Memory B cell (primary cell): ENCODE measurements around the gene PCSK5.
"Not testable (repeated sequence)": the region's sequence is repeated elsewhere in the genome, so short reads cannot be mapped to it uniquely, and the experiment has no call there.

ENCODE experiments used
- ATAC-seq: fragments of 150-1000 bp; cut with Tn5 transposase; 2 replicates; pipeline ENCODE4 v1.10.0; 2021; ENCODE audit warnings: low read depth, mild to moderate bottlenecking, moderate library complexity
- DNase-seq, 2 donors: peaks; one replicate each; pipeline ENCODE4 v3.0.0; 2022; ENCODE audit warnings: low spot score in 2 of 2
- H3K27ac Mint-ChIP-seq: one replicate; pipeline ENCODE4 v1.8.0; 2022; ENCODE audit warnings: mild to moderate bottlenecking, moderate library complexity, mixed read lengths
- H3K27me3 Mint-ChIP-seq: one replicate; pipeline ENCODE4 v1.8.0; 2022; ENCODE audit warnings: mixed read lengths
- H3K36me3 Mint-ChIP-seq: one replicate; pipeline ENCODE4 v1.8.0; 2022; ENCODE audit warnings: mild to moderate bottlenecking, mixed read lengths
- H3K4me1 Mint-ChIP-seq: one replicate; pipeline ENCODE4 v1.8.0; 2022; ENCODE audit warnings: mixed read lengths
- H3K4me3 Mint-ChIP-seq: one replicate; pipeline ENCODE4 v1.8.0; 2022; ENCODE audit warnings: mild to moderate bottlenecking, moderate library complexity, mixed read lengths
- H3K9me3 Mint-ChIP-seq: one replicate; pipeline ENCODE4 v1.8.0; 2022; ENCODE audit warnings: mixed read lengths

Gene PCSK5

GRCh38 chr9:75950998-75951397, 60.5 kb downstream of the PCSK5 start:
- DNase-seq (no peak), ATAC-seq (no peak)
- no peaks in the 10 kb centered on the region for H3K4me1 Mint-ChIP-seq
- H3K27me3 Mint-ChIP-seq, result no peaks in the 10 kb centered on the region
- H3K36me3 Mint-ChIP-seq, result no peaks in the 10 kb centered on the region
- H3K9me3 Mint-ChIP-seq, result peaks cover 4% of the 10 kb centered on the region
- no peak overlapping the region for H3K27ac Mint-ChIP-seq
- no peak overlapping the region for H3K4me3 Mint-ChIP-seq

DNA sequence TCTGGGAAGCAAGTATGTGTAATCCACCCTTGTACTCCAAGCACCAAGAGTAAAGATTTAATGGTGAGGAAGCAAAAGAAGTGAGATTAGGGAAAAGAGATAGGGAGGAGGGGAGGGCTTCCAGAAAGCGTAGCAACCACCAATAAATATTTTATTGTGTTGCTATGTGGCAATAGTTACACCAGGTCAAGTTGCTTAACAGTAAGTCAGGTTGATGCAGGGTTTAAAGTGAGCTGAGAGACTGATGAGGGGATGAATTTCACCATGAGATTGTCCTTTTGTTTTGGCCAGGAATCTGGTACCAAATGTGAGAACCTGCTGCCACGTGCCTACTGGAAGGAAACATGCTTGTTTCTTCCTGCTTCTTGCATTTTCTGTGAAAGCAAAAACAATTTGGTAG, 62.7 kb downstream of the PCSK5 start:
- Mint-ChIP-seq H3K27ac (no peak overlapping the region), H3K4me3 (no peak overlapping the region), H3K27me3 (no peaks in the 10 kb centered on the region), H3K36me3 (no peaks in the 10 kb centered on the region), H3K9me3 (peaks cover 4% of the 10 kb centered on the region), H3K4me1 (no peaks in the 10 kb centered on the region)
- DNase-seq (no peak), ATAC-seq (no peak)

DNA sequence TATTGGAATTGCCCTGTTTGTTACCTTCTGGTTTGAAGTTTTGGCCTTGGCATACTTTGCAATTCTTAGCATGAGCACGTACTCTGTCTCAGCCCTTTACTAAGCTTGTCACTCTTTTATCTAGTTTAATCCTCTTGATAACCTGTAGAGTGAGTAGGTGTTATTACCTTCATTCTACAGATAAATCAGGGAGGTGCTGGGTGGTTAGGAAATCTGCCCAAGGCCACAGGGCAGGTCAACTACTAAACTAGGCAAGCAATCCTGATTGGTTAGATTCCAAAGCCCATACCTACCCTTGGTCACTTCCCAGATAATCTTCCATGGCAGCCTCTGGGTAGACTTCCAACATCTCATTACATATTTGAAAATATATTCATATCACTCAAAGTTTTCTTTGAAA, 65.7 kb downstream of the PCSK5 start:
- DNase-seq (no peak), ATAC-seq (no peak)
- Mint-ChIP-seq H3K36me3 (no peaks in the 10 kb centered on the region), H3K9me3 (peaks cover 2% of the 10 kb centered on the region), H3K4me1 (no peaks in the 10 kb centered on the region), H3K4me3 (no peak overlapping the region), H3K27me3 (no peaks in the 10 kb centered on the region), H3K27ac (no peak overlapping the region)

- Mint-ChIP-seq H3K4me1 (no peaks in the 10 kb centered on the region), H3K27ac (no peak overlapping the region), H3K9me3 (no peaks in the 10 kb centered on the region), H3K36me3 (no peaks in the 10 kb centered on the region), H3K4me3 (no peak overlapping the region), H3K27me3 (no peaks in the 10 kb centered on the region)
- no peak for ATAC-seq
- no peak for DNase-seq
Observed at GRCh38 chr9:75957116-75957515, 66.6 kb downstream of the PCSK5 start.

- H3K27me3 Mint-ChIP-seq, result no peaks in the 10 kb centered on the region
- H3K27ac Mint-ChIP-seq, result no peak overlapping the region
- no peaks in the 10 kb centered on the region for H3K4me1 Mint-ChIP-seq
- ATAC-seq (no peak), DNase-seq (no peak)
- H3K36me3 Mint-ChIP-seq, result no peaks in the 10 kb centered on the region
- no peaks in the 10 kb centered on the region for H3K9me3 Mint-ChIP-seq
- no peak overlapping the region for H3K4me3 Mint-ChIP-seq
Observed at GRCh38 chr9:75958226-75958625, 67.8 kb downstream of the PCSK5 start.

DNA sequence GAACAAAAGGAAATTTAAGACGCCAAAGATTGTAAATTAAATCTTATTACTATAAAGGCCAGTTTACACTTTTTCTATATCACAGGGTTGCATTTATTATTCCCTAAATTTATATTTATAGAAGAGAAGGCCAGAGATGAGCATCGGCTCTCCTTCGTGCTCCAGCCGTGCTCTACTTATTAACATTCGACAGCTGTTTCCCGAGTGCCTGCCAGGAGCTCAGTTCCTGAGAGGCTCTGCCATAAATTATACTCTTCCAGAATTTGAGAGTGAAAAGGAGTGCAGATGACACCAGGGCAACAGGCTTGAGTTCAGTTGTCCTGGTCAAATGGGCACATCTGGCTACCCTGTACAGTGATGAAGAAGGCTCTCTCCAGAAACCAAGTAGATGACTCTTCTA, 70.1 kb downstream of the PCSK5 start:
- Mint-ChIP-seq H3K9me3 (peaks cover 3% of the 10 kb centered on the region), H3K36me3 (no peaks in the 10 kb centered on the region), H3K27me3 (no peaks in the 10 kb centered on the region), H3K27ac (no peak overlapping the region), H3K4me1 (no peaks in the 10 kb centered on the region), H3K4me3 (no peak overlapping the region)
- DNase-seq (no peak), ATAC-seq (no peak)

DNA sequence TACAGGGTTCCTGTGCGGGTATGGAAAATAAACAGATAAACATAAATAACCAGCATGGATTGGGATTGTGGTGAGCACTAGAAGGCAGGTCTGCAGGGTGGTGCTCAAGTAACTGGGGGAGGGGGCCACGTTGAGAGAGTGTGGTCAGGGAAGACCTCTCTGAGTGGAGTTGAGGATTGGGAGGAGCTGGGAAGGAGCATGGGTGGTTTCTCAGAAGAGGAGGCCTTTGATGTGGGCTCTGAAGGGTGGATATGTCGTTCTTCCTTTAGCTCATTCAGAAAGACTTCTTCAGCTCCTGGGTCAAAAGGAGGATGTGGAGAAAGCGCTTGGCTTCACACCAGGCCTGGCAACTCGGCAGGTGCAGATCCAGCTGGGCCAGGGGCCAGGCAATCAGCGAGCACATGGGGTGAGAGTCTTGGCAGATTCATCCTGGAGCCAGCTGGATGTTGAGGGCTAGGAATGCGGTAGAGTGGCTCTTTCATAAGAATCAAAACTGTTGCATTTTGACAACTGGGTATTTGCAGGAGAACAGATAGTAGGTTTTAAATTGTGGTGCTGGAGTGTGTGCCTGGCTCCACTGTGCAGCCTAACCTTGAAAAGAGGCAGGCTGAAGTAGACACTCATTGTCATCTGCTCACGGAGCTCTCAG, 71.7 kb downstream of the PCSK5 start:
- no peaks in the 10 kb centered on the region for H3K27me3 Mint-ChIP-seq
- DNase-seq (no peak), ATAC-seq (no peak)
- H3K9me3 Mint-ChIP-seq, result peaks cover 3% of the 10 kb centered on the region
- H3K4me3 Mint-ChIP-seq, result no peak overlapping the region
- no peak overlapping the region for H3K27ac Mint-ChIP-seq
- no peaks in the 10 kb centered on the region for H3K4me1 Mint-ChIP-seq
- no peaks in the 10 kb centered on the region for H3K36me3 Mint-ChIP-seq

DNA sequence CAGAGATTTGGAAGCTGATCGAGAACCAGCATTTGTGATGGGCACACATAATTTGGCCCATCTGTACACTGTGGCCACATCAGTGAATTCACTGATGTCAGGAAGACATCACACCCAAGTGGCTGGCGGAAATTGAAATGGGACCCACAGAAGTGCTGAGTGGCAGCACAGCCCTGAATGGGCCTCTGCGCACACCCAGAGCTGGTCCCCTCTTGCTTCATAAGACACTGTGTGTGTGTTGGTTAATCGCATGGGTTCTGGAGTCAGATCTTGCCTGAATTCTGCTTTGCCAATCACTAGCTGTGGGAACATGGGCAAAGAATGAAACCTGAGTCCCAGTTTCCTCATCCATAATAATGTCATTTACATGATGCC, 72.2 kb downstream of the PCSK5 start:
- Mint-ChIP-seq H3K27ac (no peak overlapping the region), H3K27me3 (no peaks in the 10 kb centered on the region), H3K4me1 (no peaks in the 10 kb centered on the region), H3K4me3 (no peak overlapping the region), H3K9me3 (peaks cover 3% of the 10 kb centered on the region), H3K36me3 (no peaks in the 10 kb centered on the region)
- no peak for ATAC-seq
- DNase-seq, result no peak

- not testable (repeated sequence) for H3K27ac Mint-ChIP-seq, DNase-seq, H3K27me3 Mint-ChIP-seq, ATAC-seq, H3K9me3 Mint-ChIP-seq, H3K4me3 Mint-ChIP-seq, H3K4me1 Mint-ChIP-seq, H3K36me3 Mint-ChIP-seq
Observed at GRCh38 chr9:75963321-75963720, 72.8 kb downstream of the PCSK5 start.

DNA sequence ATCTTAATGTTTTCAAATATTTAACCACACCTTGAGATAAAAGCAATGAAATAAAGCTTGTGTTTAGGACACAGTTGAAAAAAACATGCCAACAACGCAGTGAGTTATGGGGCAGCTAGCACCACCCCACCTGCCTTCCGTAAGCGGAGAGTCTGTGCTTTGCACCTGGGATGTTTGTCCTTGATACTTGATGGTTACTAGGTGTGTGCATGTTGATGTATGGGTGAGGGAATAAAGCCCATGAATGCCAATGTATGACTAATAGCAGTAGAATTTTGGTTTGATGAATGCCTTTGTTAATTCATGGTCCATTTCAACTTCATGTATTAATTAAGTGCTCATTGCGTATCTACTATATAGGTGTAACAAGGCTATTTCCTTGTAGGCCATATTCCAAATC, 74.0 kb downstream of the PCSK5 start:
- Mint-ChIP-seq H3K4me3 (no peak overlapping the region), H3K36me3 (no peaks in the 10 kb centered on the region), H3K27me3 (no peaks in the 10 kb centered on the region), H3K9me3 (peaks cover 3% of the 10 kb centered on the region), H3K27ac (no peak overlapping the region), H3K4me1 (no peaks in the 10 kb centered on the region)
- DNase-seq (no peak), ATAC-seq (no peak)

- H3K4me1 Mint-ChIP-seq, result no peaks in the 10 kb centered on the region
- no peak overlapping the region for H3K4me3 Mint-ChIP-seq
- no peaks in the 10 kb centered on the region for H3K27me3 Mint-ChIP-seq
- H3K36me3 Mint-ChIP-seq, result no peaks in the 10 kb centered on the region
- peaks cover 3% of the 10 kb centered on the region for H3K9me3 Mint-ChIP-seq
- DNase-seq, result no peak
- ATAC-seq, result no peak
- H3K27ac Mint-ChIP-seq, result no peak overlapping the region
Observed at GRCh38 chr9:75965231-75965630, 74.8 kb downstream of the PCSK5 start.

DNA sequence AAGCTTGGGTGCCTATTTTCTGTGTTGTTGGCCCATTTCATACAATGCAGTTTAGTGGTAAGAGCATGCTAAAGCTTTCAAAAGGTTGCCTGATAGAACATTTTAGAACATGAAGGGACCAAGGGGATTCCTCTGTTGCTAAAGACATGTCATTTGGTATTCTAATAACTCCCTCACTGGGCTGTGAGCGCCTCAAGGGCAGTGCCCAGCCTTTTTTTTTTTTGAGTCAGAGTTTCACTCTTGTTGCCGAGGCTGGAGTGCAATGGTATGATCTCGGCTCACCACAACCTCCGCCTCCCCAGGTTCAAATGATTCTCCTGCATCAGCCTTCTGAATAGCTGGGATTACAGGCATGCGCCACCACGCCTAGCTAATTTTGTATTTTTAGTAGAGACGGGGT, 77.1 kb downstream of the PCSK5 start:
- Mint-ChIP-seq H3K27me3 (no peaks in the 10 kb centered on the region), H3K4me1 (no peaks in the 10 kb centered on the region), H3K4me3 (no peak overlapping the region), H3K9me3 (peaks cover 6% of the 10 kb centered on the region), H3K36me3 (no peaks in the 10 kb centered on the region), H3K27ac (no peak overlapping the region)
- ATAC-seq (no peak), DNase-seq (no peak)

GRCh38 chr9:75974016-75974766, 83.7 kb downstream of the PCSK5 start:
- H3K4me3 Mint-ChIP-seq, result no peak overlapping the region
- peaks cover 5% of the 10 kb centered on the region for H3K9me3 Mint-ChIP-seq
- no peak for DNase-seq
- ATAC-seq, result no peak
- no peaks in the 10 kb centered on the region for H3K36me3 Mint-ChIP-seq
- no peaks in the 10 kb centered on the region for H3K4me1 Mint-ChIP-seq
- no peaks in the 10 kb centered on the region for H3K27me3 Mint-ChIP-seq
- no peak overlapping the region for H3K27ac Mint-ChIP-seq

DNA sequence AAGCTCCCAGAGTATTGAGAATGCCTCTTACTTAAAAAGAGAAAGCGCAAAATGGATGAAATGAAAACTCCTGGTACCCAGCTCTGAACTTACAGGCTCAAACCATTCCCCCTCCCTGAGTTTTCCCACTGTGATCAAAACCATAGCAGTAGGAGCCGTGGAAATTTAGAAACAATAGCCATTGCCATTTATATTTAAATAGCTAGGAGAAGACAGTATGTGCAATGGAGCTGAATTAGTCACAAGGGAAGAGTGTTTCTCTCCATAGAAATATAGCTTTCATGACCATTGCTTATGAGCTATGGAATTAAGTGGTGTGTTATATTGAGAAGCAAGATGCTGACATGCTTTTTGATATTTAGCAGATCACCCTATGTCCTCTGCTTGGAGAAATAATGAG, 84.6 kb downstream of the PCSK5 start:
- Mint-ChIP-seq H3K9me3 (peaks cover 5% of the 10 kb centered on the region), H3K4me3 (no peak overlapping the region), H3K27ac (no peak overlapping the region), H3K36me3 (no peaks in the 10 kb centered on the region), H3K4me1 (no peaks in the 10 kb centered on the region), H3K27me3 (no peaks in the 10 kb centered on the region)
- ATAC-seq (no peak), DNase-seq (no peak)

DNA sequence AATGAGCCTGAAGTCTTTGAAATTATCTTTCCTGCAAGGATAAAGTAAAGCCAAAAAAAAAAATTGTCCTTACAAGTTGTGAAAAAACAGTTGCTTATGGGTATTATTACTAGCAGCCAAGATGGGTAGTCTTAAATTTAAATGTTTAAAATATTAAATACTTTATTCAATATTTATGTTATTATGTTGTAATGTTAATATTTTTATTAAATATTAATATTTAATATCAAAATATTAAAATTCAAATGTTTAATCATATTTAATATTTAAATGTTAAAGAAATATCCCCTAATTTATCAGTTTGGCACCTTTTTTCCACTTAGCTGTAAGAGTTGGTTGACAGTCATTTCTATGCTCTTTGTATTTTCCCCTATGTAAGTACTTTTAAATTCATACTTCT, 86.1 kb downstream of the PCSK5 start:
- no peak overlapping the region for H3K27ac Mint-ChIP-seq
- H3K27me3 Mint-ChIP-seq, result no peaks in the 10 kb centered on the region
- H3K4me1 Mint-ChIP-seq, result no peaks in the 10 kb centered on the region
- H3K9me3 Mint-ChIP-seq, result peaks cover 5% of the 10 kb centered on the region
- ATAC-seq (no peak), DNase-seq (no peak)
- H3K36me3 Mint-ChIP-seq, result no peaks in the 10 kb centered on the region
- no peak overlapping the region for H3K4me3 Mint-ChIP-seq
